Medulla oblongata (tissue), 1 donor: ENCODE results near the gene ANKRD10.

Experiments
- DNase-seq: peaks from one replicate; pipeline ENCODE4 v3.0.0-alpha.2; 2015; ENCODE audit errors: extremely low spot score

Gene ANKRD10

DNA sequence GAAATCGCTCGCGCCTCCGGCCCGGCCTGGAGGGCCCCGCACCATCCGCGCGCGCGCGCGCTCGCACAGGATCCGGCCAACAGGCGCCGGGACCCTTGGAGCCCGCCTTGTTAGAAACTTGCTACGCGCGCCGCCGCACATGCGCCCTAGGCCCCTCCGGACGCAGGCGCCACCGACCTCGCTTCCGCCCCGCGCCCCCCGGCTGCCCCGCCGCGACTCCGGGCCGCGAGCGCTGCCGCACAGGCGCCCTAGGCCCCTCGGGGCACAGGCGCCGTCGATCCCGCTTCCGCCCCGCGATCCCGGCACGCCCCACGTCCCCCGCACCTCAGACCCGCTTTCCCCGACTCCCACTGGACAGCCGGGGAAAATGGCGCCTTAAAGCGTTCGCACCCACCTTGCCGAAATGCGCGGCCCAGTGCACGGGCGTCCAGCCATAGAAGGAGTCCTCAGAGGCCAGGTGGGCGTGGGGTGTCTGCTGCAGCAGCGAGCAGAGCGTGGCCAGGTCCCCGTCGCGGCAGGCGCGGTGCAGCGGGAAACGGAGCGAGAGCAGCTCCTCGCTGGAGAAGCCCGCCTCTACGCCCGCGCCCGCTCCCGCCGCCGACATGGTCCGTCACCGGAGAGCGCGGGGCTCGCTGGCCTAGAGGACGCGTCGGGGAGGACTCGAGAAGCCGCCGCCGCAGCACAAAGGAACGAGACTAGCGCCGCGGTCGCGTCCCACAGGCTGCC is 375 bp downstream of the ANKRD10 start:
- DNase-seq: peak; percentile 73

GRCh38 chr13:110914081-110914330 is 863 bp downstream of the ANKRD10 start:
- no peak for DNase-seq

- DNase-seq: no peak
Observed at GRCh38 chr13:110913322-110914080, 1.4 kb downstream of the ANKRD10 start.

- DNase-seq: no peak
Observed at GRCh38 chr13:110912651-110913051, 2.2 kb downstream of the ANKRD10 start.

DNA sequence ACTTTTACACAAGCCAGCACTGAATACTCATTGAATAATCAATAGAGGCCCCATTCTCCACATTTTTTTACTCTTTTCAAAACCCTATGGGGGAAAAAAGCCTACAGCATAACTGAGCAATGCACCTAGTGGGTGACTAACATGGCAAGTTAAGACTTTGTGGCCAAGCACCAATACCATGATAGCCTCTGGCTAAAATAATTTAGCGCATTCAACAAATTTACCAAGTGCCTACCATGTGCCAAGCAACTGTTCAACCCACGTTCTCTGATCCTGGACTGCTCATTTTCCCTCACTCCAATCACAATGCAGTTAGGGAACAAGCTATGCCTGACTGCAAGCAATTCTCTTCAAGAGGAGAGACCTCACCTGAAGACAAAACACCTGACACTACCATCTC is 3.0 kb downstream of the ANKRD10 start:
- DNase-seq: no peak

DNA sequence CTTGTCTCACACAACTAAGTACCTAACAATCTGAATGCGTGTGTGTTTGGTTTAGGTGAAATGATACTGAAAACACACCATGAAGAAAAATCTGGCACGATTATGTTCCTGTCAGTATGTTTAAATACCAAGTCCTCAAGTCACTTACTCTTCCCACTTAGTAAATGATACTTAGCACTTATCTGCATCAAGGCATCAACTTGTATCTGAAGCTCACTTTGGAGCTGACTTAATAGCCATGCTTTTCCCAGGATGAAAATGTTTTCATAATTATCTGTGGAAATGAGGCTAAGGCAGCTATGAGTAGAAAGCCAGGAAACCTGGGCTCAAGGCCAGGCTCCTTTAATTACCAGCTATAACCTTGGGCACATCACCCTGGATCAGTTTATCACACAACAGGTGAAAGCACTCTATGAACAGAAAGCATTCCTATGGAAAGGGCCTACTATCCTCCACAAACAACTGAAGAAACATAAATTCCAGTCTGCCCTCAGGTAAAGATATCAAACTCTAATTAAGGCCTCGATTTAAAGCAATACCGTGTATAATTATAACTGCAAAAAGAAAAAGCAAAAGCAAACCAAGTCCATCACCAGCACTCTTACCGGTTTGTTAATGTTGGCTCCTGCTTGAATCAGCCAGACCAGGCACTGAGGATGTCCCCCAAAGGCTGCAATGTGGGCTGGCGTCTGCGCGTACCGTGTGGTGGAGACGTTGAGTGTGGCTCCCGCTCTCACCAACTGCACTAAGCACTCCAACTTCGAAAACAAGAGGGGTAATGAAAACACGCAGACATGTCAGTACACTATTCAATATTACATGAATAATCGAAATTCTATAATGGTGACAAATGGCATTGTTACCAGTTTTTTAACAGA is 4.6 kb downstream of the ANKRD10 start:
- no peak for DNase-seq

DNA sequence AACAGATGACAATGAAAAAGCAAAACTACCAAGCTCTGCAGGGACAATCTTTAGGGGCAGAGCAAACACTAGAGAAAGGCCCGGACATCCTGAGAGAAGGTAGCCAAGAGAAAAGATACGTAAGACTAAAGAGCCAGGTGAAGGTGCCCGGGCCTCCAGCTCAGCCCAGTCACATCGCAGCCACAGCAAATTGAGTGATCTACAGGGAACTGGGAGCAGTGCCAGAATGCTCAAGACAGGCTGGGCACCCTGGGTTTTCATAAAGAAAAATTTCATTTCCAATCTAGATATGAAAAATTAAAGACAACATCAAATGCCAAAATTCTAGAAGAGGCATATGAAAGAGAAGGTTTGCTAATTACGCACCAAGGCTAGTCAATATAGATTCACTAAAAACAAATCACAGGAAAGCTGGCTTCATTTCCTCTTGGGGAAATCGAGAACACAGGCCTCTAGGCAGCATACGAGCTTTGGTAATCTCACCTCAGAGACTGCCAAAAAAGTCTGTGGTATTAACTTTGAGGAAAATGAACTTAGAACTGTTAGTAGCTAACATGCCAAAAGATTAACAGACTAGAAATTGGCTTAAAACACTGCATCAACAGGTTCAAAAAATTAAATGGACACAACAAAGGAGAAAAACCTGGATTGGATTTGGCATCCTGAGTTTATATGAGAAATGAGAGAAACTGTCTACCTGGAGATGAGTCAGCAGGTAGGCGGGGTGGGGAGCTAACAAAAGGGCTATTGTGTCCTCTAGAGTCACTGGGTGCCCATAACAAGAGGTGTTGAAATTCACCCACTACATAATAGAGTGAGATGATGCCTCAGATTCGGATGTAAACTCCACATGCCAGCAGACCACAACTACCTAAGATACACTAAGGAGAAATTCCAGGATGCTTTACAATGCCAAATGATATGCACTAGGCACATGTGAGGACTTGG is 6.6 kb downstream of the ANKRD10 start:
- no peak for DNase-seq

- no peak for DNase-seq
Observed at GRCh38 chr13:110907301-110907700, 7.6 kb downstream of the ANKRD10 start.

DNA sequence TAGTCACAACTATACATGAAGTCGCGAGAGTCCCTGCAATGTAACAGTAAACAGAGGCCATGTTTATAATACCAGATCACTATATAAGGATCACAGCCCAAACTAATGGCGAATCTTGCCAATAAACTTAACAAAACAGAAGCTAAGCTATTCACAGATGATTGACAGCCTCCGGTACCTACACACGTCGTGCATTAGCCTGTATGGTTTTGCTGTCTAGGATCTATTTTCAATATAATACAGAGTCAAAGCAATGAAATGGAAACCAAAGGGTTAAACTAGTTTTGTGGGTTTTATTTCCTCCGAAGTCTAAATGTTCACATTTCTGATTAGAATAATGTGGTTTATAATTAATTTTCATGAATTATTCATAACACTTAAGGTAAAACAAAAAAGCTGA is 10.1 kb downstream of the ANKRD10 start:
- no peak for DNase-seq

GRCh38 chr13:110902370-110902769 is 12.5 kb downstream of the ANKRD10 start:
- no peak for DNase-seq

GRCh38 chr13:110897521-110897920 is 17.3 kb downstream of the ANKRD10 start:
- DNase-seq: no peak

DNA sequence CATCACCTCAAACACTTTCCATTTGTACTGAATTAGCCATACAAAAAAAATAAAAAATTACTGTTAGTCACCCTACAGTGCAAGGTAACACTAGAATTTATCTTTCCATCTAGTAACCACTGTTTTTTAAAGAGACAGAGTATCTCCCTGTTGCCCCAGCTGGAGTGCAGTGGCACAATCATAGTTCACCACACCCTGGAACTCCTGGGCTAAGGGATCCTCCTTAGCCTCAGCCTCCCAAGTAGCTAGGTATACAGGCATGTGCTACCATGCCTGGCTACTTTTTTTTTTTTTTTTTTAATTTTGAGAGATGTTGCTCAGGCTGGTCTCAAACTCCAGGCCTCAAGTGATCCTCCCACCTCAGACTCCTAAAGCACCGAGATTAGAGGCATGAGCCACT is 17.9 kb downstream of the ANKRD10 start:
- DNase-seq: no peak

GRCh38 chr13:110894086-110894485 is 20.8 kb downstream of the ANKRD10 start:
- no peak for DNase-seq

DNA sequence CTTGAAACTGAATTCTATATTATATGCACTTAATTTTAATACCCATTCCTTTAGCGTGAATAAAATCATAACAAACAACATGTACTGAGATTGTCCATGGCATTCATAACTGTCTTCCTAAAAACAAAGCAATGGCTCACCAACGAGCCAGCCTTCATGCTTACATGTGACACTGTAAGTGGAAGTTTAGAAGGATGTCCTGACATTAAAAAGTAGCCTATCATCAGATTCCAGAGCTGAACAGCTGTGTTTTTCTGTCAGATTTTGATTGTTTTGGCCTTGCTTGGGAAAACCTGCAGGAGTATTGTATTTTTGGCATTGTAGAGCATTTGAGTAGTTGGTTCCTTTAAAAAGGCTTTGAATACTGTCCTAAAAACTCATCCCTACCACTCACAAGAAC is 21.3 kb downstream of the ANKRD10 start:
- DNase-seq: no peak

DNA sequence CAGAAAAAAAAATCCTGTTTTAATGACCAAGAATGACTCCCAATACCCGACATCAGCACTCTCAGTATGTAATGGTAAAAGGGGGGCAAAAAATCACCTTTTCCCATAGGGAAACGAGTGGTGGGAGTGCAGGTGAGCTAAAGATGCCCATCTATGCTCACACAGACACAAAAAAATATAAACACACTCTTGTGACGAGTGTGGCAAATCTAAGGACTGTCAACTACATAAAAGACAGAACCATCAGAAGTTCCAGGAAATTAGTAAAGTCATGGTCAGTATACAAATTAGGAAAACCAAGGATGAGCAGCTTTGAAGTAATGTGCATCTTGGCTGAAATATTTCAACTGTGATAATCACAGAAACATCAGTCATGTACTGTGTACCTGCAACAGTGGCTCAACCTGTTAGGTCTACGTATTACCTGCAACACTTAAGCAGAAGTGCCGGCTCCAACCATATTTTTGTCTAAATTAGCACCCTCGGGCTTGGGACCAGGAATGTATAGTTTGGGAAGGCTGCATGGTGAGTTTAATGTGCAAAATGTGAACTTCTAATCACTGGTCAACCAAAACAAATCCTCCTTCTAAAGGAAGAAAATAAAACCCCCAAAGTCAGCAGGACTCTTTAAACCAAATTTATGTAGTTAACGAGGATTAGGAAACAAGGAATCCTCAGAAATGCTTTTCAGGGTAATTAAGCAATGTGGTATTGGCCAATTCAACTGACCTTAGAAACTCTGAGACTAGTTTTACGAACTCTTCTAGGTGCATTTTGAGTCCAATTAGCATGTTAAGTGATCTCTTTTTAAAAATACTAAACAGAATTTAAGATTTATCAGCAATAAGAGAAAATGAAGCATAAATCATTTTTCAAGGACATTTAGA is 24.3 kb downstream of the ANKRD10 start:
- DNase-seq: no peak

GRCh38 chr13:110888390-110888789 is 26.5 kb downstream of the ANKRD10 start:
- no peak for DNase-seq

DNA sequence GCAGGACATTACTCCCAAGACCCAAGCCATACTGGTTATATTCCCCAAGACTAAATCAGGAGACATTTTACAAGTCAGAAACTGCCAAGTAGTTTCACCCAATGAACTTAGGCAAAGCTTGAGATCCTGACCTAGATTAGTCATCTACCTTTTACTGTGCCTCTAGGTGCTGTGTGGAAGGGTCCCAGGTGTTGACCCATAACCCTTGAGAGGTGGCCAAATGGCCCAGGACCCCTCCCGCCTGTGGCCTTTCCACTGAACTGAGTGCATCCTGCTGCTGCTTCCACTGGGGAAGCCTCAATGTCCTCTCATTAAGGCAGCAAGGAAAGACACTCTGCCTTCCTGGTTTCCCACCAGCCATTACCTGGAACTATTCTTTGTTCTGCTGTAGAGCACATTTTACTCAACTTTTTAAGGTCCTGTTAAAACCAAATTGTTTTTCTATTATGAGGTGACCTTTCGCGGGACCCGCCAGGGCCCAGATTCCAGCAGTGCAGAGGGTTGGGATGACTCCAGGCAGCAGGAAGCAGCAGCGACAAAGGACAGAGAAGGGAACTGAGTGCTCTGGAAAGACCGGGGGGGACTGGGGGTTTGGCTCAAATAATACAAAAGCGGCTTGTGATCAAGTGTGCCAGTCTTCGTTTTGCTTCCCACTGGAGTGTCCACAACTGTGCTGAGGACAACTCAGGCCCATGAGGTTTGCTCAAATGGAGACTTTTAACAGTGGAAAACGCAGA is 27.1 kb downstream of the ANKRD10 start:
- DNase-seq: peak; percentile 90

- DNase-seq: no peak
Observed at GRCh38 chr13:110886870-110887596, 27.8 kb downstream of the ANKRD10 start.
